Measurements from ENCODE around the gene ASTN1.

DNA sequence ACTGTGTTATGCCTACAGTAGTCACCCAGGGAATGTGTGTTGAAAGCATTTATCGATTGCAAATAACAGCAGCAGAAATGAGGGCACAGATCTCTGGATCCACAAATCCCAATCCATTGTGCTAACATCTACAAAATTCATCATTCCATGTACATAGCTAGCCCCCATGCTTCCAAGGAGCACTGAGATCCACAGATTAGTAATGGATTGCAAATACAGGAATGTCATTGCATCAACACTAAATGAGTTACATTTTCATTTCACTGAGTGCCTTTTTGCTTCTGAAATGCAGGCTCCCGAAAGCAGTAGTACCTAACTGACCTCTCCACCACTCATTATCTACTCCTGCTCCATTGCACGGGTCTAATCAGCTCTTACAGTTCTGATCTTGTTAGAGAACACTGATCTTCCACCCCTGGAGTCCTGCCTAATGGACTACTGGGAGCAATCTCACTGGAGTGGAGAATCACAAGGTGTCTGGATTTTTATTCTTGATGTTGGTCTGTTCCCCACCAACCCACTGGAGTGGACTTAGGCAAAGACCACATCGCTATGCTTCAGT lies 30.5 kb downstream of the ASTN1 start:
- TF ChIP-seq CTCF (conservative IDR thresholded peaks at IDR 0.05 in 1 of 2, IDR thresholded peaks at IDR 0.05 in 1 of 2; ENCODE audit: extremely low read depth in 1 of 2, insufficient read depth in 1 of 2, low read depth in 1 of 2, low read length in 2 of 2): no peak
- TF ChIP-seq EZH2 (IDR thresholded peaks at IDR 0.05; ENCODE audit: borderline replicate concordance, low read length): no peak
